ENCODE measurements around the gene GUCY1B1. TPM values are rescaled to one million over a fixed set of nuclear protein-coding genes. Genes with fewer than 3 reads are reported as not detected.

The GUCY1B1 gene
- total and polyA plus RNA-seq, 9 of the 15 experiments (the other 6 are each of a cell fraction or from before 2014, with no cell fraction given): not detected

DNA sequence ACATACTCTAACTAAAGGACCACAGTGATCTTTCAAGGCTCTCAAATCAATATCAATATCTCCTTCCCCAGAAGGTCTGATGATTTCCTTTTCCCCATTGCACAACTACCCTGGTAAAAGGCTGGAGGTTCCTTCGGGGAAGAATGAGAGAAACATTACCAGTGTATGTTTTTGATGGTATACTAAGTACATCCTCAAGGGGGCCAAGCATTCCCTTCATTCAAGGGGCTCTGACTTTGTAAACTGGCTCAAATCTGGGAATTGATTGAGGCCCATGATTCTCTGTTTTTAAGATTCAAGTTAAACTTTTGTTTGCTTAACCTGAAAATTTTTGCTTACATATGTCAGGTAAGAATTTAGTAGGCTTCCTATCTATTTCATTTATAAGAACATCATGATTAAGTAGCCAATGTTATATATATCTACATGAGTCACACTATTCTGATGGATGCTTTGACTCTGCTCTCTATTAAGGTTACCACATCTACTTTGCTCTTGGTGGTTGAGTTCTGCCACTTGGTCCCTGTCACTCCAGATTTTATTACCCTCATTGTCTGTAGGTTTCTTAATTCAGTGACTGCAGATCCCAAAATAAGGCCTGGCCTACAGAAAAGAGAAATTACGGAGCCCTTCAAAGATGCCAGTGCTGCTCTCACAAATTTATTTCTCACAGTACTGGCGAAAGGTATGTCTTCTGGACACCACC, 16.4 kb upstream of the GUCY1B1 start:
- Histone ChIP-seq H3K9me3 (replicated peaks; ENCODE audit: control insufficient read depth, insufficient read depth, low read depth, low read length) (no peaks in the 10 kb centered on the region), H3K4me1 (replicated peaks in 1 of 2; ENCODE audit: control insufficient read depth in 2 of 2, insufficient read depth in 2 of 2, low read length in 2 of 2) (no peaks in the 10 kb centered on the region), H4K20me1 (replicated peaks; ENCODE audit: control insufficient read depth, insufficient read depth, low read length) (no peaks in the 10 kb centered on the region), H3K79me2 (ENCODE audit: control insufficient read depth, insufficient read depth, low read length) (no peaks in the 10 kb centered on the region), H2AFZ (ENCODE audit: low read depth, low read length) (no peak overlapping the region), H3K4me2 (ENCODE audit: insufficient read depth, low read length) (no peak overlapping the region), H3K27me3 (ENCODE audit: control insufficient read depth in 2 of 2, insufficient read depth in 2 of 2, low read length in 2 of 2) (no peaks in the 10 kb centered on the region), H3K9me1 (ENCODE audit: control insufficient read depth, insufficient read depth, low read length) (no peaks in the 10 kb centered on the region), H3K9ac (ENCODE audit: insufficient read depth in 1 of 2, low read depth in 2 of 2, low read length in 2 of 2) (no peak overlapping the region), H3K36me3 (ENCODE audit: control insufficient read depth, insufficient read depth, low read length) (no peaks in the 10 kb centered on the region), H3K27ac (ENCODE audit: extremely low read depth, low read depth, low read length) (no peak overlapping the region), H3K4me3 (no peak overlapping the region)
- WGBS (ENCODE audit: insufficient coverage, low coverage, missing lambda C conversion rate): 8% methylated on average over 3 of the region's 3 CpGs
- no peak for DNase-seq (ENCODE audit: extremely low read depth in 1 of 4, low spot score in 3 of 4)
- intact Hi-C loops (cut with micrococcal nuclease): no loop called here
- TF ChIP-seq FUS (optimal IDR thresholded peaks at IDR 0.05; ENCODE audit: low read depth, low read length): no peak
- TF ChIP-seq, protein P1, sequence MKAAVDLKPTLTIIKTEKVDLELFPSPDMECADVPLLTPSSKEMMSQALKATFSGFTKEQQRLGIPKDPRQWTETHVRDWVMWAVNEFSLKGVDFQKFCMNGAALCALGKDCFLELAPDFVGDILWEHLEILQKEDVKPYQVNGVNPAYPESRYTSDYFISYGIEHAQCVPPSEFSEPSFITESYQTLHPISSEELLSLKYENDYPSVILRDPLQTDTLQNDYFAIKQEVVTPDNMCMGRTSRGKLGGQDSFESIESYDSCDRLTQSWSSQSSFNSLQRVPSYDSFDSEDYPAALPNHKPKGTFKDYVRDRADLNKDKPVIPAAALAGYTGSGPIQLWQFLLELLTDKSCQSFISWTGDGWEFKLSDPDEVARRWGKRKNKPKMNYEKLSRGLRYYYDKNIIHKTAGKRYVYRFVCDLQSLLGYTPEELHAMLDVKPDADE (conservative IDR thresholded peaks at IDR 0.05; ENCODE audit: control insufficient read depth, low read depth, low read length): no peak
- no peak for FAIRE-seq
- in situ Hi-C loops (cut with MboI): no loop called here
- no TSS peak for BruUV-seq (replicated peaks)
- ATAC-seq: no peak
- ChIA-PET CTCF (ENCODE audit: low intra/inter-chr PET ratio) (no interaction called here), POLR2A (no interaction called here)

DNA sequence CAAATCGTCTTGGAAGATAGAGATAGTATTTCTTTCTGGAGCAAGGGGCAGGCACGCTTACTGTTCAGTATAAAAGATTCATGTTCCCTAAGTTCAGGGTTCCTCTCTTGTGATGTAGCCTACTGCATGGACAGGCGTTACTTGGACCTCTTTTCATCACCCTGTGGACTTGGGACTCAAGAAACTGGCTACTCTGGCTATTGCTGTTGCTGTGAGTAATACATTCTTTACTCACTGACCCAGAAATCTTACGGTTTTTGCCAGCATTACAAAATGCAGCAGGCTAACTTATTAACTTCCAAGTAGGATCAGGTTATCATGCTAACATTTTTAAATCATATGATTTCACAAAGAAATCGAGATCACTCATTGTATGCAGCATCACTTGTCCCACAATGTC, 12.8 kb upstream of the GUCY1B1 start:
- DNase-seq (ENCODE audit: extremely low read depth in 1 of 4, low spot score in 3 of 4) (no peak), FAIRE-seq (no peak), ATAC-seq (no peak)
- Histone ChIP-seq H3K27me3 (ENCODE audit: control insufficient read depth in 2 of 2, insufficient read depth in 2 of 2, low read length in 2 of 2) (no peaks in the 10 kb centered on the region), H4K20me1 (replicated peaks; ENCODE audit: control insufficient read depth, insufficient read depth, low read length) (no peaks in the 10 kb centered on the region), H3K9me3 (replicated peaks; ENCODE audit: control insufficient read depth, insufficient read depth, low read depth, low read length) (no peaks in the 10 kb centered on the region), H3K4me2 (ENCODE audit: insufficient read depth, low read length) (no peak overlapping the region), H2AFZ (ENCODE audit: low read depth, low read length) (no peak overlapping the region), H3K27ac (ENCODE audit: extremely low read depth, low read depth, low read length) (no peak overlapping the region), H3K4me1 (replicated peaks in 1 of 2; ENCODE audit: control insufficient read depth in 2 of 2, insufficient read depth in 2 of 2, low read length in 2 of 2) (no peaks in the 10 kb centered on the region), H3K9me1 (ENCODE audit: control insufficient read depth, insufficient read depth, low read length) (no peaks in the 10 kb centered on the region), H3K4me3 (no peak overlapping the region), H3K79me2 (ENCODE audit: control insufficient read depth, insufficient read depth, low read length) (no peaks in the 10 kb centered on the region), H3K9ac (ENCODE audit: insufficient read depth in 1 of 2, low read depth in 2 of 2, low read length in 2 of 2) (no peak overlapping the region), H3K36me3 (ENCODE audit: control insufficient read depth, insufficient read depth, low read length) (no peaks in the 10 kb centered on the region)
- 0% methylated on average over 5 of the region's 5 CpGs for WGBS (ENCODE audit: insufficient coverage, low coverage, missing lambda C conversion rate)
- CTCF ChIA-PET (ENCODE audit: low intra/inter-chr PET ratio): no interaction called here
- POLR2A ChIA-PET: no interaction called here
- in situ Hi-C loops (cut with MboI): no loop called here
- intact Hi-C loops (cut with micrococcal nuclease): no loop called here
- BruUV-seq (replicated peaks): no TSS peak
- TF ChIP-seq SMAD2 (IDR thresholded peaks at IDR 0.05; ENCODE audit: low read depth, low read length) (no peak), KAT8 (IDR thresholded peaks at IDR 0.05; ENCODE audit: low read depth) (no peak), ZNF23 (CRISPR knock-in tag; IDR thresholded peaks at IDR 0.05) (no peak), POLR2H (tag; IDR thresholded peaks at IDR 0.05; ENCODE audit: low read depth) (no peak), KAT7 (CRISPR knock-in tag; IDR thresholded peaks at IDR 0.05; ENCODE audit: borderline replicate concordance) (no peak), NELFE (IDR thresholded peaks at IDR 0.05; ENCODE audit: insufficient read depth, insufficient read length) (no peak), ELF4 (CRISPR knock-in tag; IDR thresholded peaks at IDR 0.05) (no peak), PRPF4 (IDR thresholded peaks at IDR 0.05; ENCODE audit: insufficient read depth, low read depth, low read length, poor library complexity, severe bottlenecking) (no peak), XRCC4 (IDR thresholded peaks at IDR 0.05; ENCODE audit: extremely low read depth, insufficient read depth, insufficient read length) (no peak), ZFX (CRISPR knock-in tag; IDR thresholded peaks at IDR 0.05) (no peak), ZBTB7A (IDR thresholded peaks at IDR 0.05; ENCODE audit: borderline replicate concordance, control insufficient read depth, low read depth, low read length) (no peak)
- TF ChIP-seq, protein P2, sequence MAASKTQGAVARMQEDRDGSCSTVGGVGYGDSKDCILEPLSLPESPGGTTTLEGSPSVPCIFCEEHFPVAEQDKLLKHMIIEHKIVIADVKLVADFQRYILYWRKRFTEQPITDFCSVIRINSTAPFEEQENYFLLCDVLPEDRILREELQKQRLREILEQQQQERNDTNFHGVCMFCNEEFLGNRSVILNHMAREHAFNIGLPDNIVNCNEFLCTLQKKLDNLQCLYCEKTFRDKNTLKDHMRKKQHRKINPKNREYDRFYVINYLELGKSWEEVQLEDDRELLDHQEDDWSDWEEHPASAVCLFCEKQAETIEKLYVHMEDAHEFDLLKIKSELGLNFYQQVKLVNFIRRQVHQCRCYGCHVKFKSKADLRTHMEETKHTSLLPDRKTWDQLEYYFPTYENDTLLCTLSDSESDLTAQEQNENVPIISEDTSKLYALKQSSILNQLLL (CRISPR knock-in tag; IDR thresholded peaks at IDR 0.05; ENCODE audit: borderline replicate concordance): no peak
